ENCODE results near the gene PHTF2.

The PHTF2 gene

GRCh38 chr7:77830649-77831355, 32.2 kb downstream of the PHTF2 start:
- ATAC-seq = no peak
- TF ChIP-seq ARNTL (CRISPR knock-in tag; IDR thresholded peaks at IDR 0.05; ENCODE audit: borderline replicate concordance, low read depth) = no peak
- no peak for TF ChIP-seq SNAI2 (CRISPR knock-in tag; IDR thresholded peaks at IDR 0.05)
- no peak for TF ChIP-seq ISL1 (CRISPR knock-in tag; IDR thresholded peaks at IDR 0.05)
- TF ChIP-seq TOX (CRISPR knock-in tag; IDR thresholded peaks at IDR 0.05; ENCODE audit: borderline replicate concordance) = no peak
- TF ChIP-seq GLIS3 (CRISPR knock-in tag; IDR thresholded peaks at IDR 0.05) = no peak
- no peak for TF ChIP-seq ESRRG (CRISPR knock-in tag; IDR thresholded peaks at IDR 0.05)
- TF ChIP-seq TSHZ2 (CRISPR knock-in tag; IDR thresholded peaks at IDR 0.05) = no peak
- no peak for TF ChIP-seq PATZ1 (CRISPR knock-in tag; IDR thresholded peaks at IDR 0.05; ENCODE audit: borderline replicate concordance)
- TF ChIP-seq ZFP30 (CRISPR knock-in tag; IDR thresholded peaks at IDR 0.05) = no peak
- TF ChIP-seq ZC3H10 (CRISPR knock-in tag; IDR thresholded peaks at IDR 0.05) = no peak
- TF ChIP-seq POU6F1 (CRISPR knock-in tag; IDR thresholded peaks at IDR 0.05; ENCODE audit: borderline replicate concordance, low read depth) = no peak
- TF ChIP-seq BACH2 (CRISPR knock-in tag; IDR thresholded peaks at IDR 0.05; ENCODE audit: borderline replicate concordance) = no peak
- no peak for TF ChIP-seq CSRNP3 (CRISPR knock-in tag; IDR thresholded peaks at IDR 0.05)
- no peak for TF ChIP-seq ZNF565 (CRISPR knock-in tag; conservative IDR thresholded peaks at IDR 0.05; ENCODE audit: low read depth)
- TF ChIP-seq ZNF70 (CRISPR knock-in tag; IDR thresholded peaks at IDR 0.05) = no peak
- TF ChIP-seq ZNF8 (CRISPR knock-in tag; IDR thresholded peaks at IDR 0.05) = no peak
- no peak for TF ChIP-seq ZFP3 (CRISPR knock-in tag; IDR thresholded peaks at IDR 0.05)
- no peak for TF ChIP-seq RARB (CRISPR knock-in tag; IDR thresholded peaks at IDR 0.05)
- no peak for TF ChIP-seq CREB5 (CRISPR knock-in tag; IDR thresholded peaks at IDR 0.05; ENCODE audit: low read depth)

GRCh38 chr7:77831481-77831880, 32.9 kb downstream of the PHTF2 start:
- ATAC-seq = no peak
- TF ChIP-seq CREB5 (CRISPR knock-in tag; IDR thresholded peaks at IDR 0.05; ENCODE audit: low read depth) (no peak), ZNF70 (CRISPR knock-in tag; IDR thresholded peaks at IDR 0.05) (no peak), RARB (CRISPR knock-in tag; IDR thresholded peaks at IDR 0.05) (no peak), ISL1 (CRISPR knock-in tag; IDR thresholded peaks at IDR 0.05) (no peak), TOX (CRISPR knock-in tag; IDR thresholded peaks at IDR 0.05; ENCODE audit: borderline replicate concordance) (no peak), PPARA (CRISPR knock-in tag; IDR thresholded peaks at IDR 0.05; ENCODE audit: borderline replicate concordance) (no peak), ZNF565 (CRISPR knock-in tag; conservative IDR thresholded peaks at IDR 0.05; ENCODE audit: low read depth) (no peak), ZFP3 (CRISPR knock-in tag; IDR thresholded peaks at IDR 0.05) (no peak), ARNTL (CRISPR knock-in tag; IDR thresholded peaks at IDR 0.05; ENCODE audit: borderline replicate concordance, low read depth) (no peak), TCF4 (CRISPR knock-in tag; IDR thresholded peaks at IDR 0.05; ENCODE audit: borderline replicate concordance) (no peak), ZFP30 (CRISPR knock-in tag; IDR thresholded peaks at IDR 0.05) (no peak)

All from SK-N-SH treated with all-trans-retinoic acid at 6 μM for 48 hours (cell line).